Keratinocyte (primary cell): Measurements from ENCODE around the gene DRG1. TPM values are rescaled to one million over a fixed set of nuclear protein-coding genes. Genes with fewer than 3 reads are reported as not detected.

ENCODE experiments used
- DNase-seq: peaks from one replicate; pipeline ENCODE4 v3.0.0-alpha.2; 2011; ENCODE audit warnings: low read depth, missing footprints, low spot score
- FAIRE-seq: peaks from 2 replicates; lab custom pipeline; 2011; peaks lifted over from hg19 to GRCh38; lab: Jason Lieb, UNC
- H2AFZ ChIP-seq: 2 replicates; pipeline ENCODE4 v1.6.0; 2012; ENCODE audit warnings: low read length, control low read depth, inconsistent platforms; ENCODE audit not compliant: control insufficient read depth
- H3K27ac ChIP-seq: 2 replicates; pipeline ENCODE4 v1.5.1; 2011; ENCODE audit warnings: low read length; ENCODE audit not compliant: control insufficient read depth, insufficient read depth
- H3K27me3 ChIP-seq: 3 replicates; pipeline ENCODE4 v1.6.0; 2011; ENCODE audit warnings: low read length; ENCODE audit not compliant: control insufficient read depth, insufficient read depth; ENCODE audit errors: extremely low read depth
- H3K36me3 ChIP-seq, 2 experiments: 2 replicates in 1 of 2; 3 replicates in 1 of 2; pipeline ENCODE4 v1.5.1; 2011; ENCODE audit warnings: low read length in 2 of 2, mild to moderate bottlenecking in 1 of 2; ENCODE audit not compliant: control insufficient read depth in 2 of 2, insufficient read depth in 2 of 2; ENCODE audit errors: extremely low read depth in 1 of 2
- H3K4me1 ChIP-seq: 3 replicates; pipeline ENCODE4 v1.5.1; 2011; ENCODE audit warnings: low read length; ENCODE audit not compliant: control insufficient read depth, insufficient read depth; ENCODE audit errors: extremely low read depth
- H3K4me2 ChIP-seq: 3 replicates; pipeline ENCODE4 v1.6.0; 2011; ENCODE audit warnings: low read depth, low read length; ENCODE audit not compliant: control insufficient read depth, insufficient read depth; ENCODE audit errors: extremely low read depth
- H3K4me3 ChIP-seq, 3 experiments: fragments of 200-600 bp in 1 of 3; sonication (generic) in 1 of 3; 2 replicates in 2 of 3; 3 replicates in 1 of 3; pipeline ENCODE4 v1.5.1; 2011 to 2016; ENCODE audit warnings: low read length in 3 of 3, mild to moderate bottlenecking in 3 of 3, control low read depth in 2 of 3, inconsistent platforms in 1 of 3, low read depth in 1 of 3, mixed read lengths in 1 of 3, mixed run types in 1 of 3, moderate library complexity in 1 of 3; ENCODE audit not compliant: control insufficient read depth in 2 of 3, insufficient read depth in 2 of 3; ENCODE audit errors: extremely low read depth in 1 of 3
- H3K79me2 ChIP-seq: 2 replicates; pipeline ENCODE4 v1.6.0; 2012; ENCODE audit warnings: low read length; ENCODE audit not compliant: control insufficient read depth, insufficient read depth
- H3K9ac ChIP-seq: 3 replicates; pipeline ENCODE4 v1.6.0; 2011; ENCODE audit warnings: low read length; ENCODE audit not compliant: control insufficient read depth, insufficient read depth; ENCODE audit errors: extremely low read depth
- H3K9me1 ChIP-seq: 3 replicates; pipeline ENCODE4 v1.6.0; 2011; ENCODE audit warnings: low read length; ENCODE audit not compliant: control insufficient read depth, insufficient read depth; ENCODE audit errors: extremely low read depth
- H3K9me3 ChIP-seq: 2 replicates; pipeline ENCODE4 v1.5.1; 2012; ENCODE audit warnings: low read depth, low read length; ENCODE audit not compliant: control insufficient read depth
- H4K20me1 ChIP-seq: 3 replicates; pipeline ENCODE4 v1.6.0; 2011; ENCODE audit warnings: low read length; ENCODE audit not compliant: control insufficient read depth, insufficient read depth; ENCODE audit errors: extremely low read depth
- EZH2 ChIP-seq: IDR thresholded peaks from one replicate; pipeline ENCODE4 v1.6.1; 2012; ENCODE audit warnings: inconsistent platforms, mild to moderate bottlenecking, low read length, moderate library complexity
- dilution Hi-C: fragments of 300-500 bp; cut with MboI; formaldehyde crosslinking; loops from one replicate; pipeline ENCODE4 v1.7.0; 2020; ENCODE audit warnings: low sequenced_read_pairs; ENCODE audit not compliant: extremely low pct_ligation_motif_present
- polyA plus RNA-seq, 5 experiments: library from polyadenylated mRNA; depleted of rRNA in 3 of 5; stranded (reverse) in 3 of 5; stranded (forward) in 1 of 5; unstranded in 1 of 5; fragments of >200 nt; gene quantifications; 1 replicate in 1 of 5; 2 replicates in 3 of 5; 3 replicates in 1 of 5; pipeline versions ENCODE4 v1.2.1 to v1.2.3, GENCODE V29; 2011 to 2012; ENCODE audit warnings: missing spikeins in 2 of 5, low read depth in 1 of 5, low replicate concordance in 1 of 5
- TF ChIP-seq, protein P1 (sequence below), 3 experiments: IDR thresholded peaks in 1 of 3; conservative IDR thresholded peaks in 1 of 3; optimal IDR thresholded peaks in 1 of 3; 2 replicates in 2 of 3; 3 replicates in 1 of 3; pipeline versions ENCODE3 to v1.5.1; 2011; ENCODE audit warnings: low read length in 3 of 3, mild to moderate bottlenecking in 3 of 3, moderate library complexity in 2 of 3, control low read depth in 1 of 3, inconsistent platforms in 1 of 3; ENCODE audit not compliant: insufficient read depth in 2 of 3; ENCODE audit errors: extremely low read depth in 1 of 3

The DRG1 gene
- polyA plus RNA-seq, 1 donor (not counting 4 experiments of a cell fraction or from before 2014, with no cell fraction given) = 87.4 TPM

DNA sequence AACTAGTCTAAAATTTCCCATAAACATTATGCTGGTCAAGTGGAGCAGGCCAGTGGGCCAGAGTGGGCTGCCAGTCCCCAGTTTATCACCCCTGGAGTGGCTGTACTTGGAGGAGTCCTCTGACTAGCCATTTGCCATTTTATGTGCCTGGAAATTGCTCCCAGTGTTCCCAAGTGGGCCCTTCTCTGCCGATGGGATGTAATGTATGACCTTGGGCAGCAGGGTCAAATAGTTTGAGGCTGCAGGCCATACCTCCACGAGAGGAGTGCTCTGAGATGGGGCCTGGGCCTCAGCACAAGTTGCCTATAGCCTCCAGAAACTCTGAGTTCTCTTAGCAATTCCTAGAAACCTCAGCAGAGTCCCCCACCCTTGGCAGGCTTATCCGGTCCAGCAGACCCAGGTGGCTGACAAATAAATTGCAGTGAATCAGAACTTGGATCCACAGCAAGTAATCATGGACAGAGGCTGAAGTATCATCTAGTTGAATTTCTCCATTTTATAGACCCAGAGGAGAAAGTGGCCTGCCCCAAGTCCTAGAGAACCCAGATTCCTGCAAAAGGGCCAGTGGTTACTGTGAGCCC, 35.4 kb upstream of the DRG1 start:
- Histone ChIP-seq H4K20me1 (no peaks in the 10 kb centered on the region), H3K4me2 (no peak overlapping the region), H3K27me3 (no peaks in the 10 kb centered on the region), H3K4me3 (no peak overlapping the region), H3K9ac (no peak overlapping the region), H3K27ac (no peak overlapping the region), H3K79me2 (no peaks in the 10 kb centered on the region), H3K9me3 (no peaks in the 10 kb centered on the region), H3K36me3 (no peaks in the 10 kb centered on the region), H3K4me1 (peaks cover 4% of the 10 kb centered on the region), H3K9me1 (no peaks in the 10 kb centered on the region), H2AFZ (no peak overlapping the region)
- no peak for TF ChIP-seq EZH2
- TF ChIP-seq, protein P1, sequence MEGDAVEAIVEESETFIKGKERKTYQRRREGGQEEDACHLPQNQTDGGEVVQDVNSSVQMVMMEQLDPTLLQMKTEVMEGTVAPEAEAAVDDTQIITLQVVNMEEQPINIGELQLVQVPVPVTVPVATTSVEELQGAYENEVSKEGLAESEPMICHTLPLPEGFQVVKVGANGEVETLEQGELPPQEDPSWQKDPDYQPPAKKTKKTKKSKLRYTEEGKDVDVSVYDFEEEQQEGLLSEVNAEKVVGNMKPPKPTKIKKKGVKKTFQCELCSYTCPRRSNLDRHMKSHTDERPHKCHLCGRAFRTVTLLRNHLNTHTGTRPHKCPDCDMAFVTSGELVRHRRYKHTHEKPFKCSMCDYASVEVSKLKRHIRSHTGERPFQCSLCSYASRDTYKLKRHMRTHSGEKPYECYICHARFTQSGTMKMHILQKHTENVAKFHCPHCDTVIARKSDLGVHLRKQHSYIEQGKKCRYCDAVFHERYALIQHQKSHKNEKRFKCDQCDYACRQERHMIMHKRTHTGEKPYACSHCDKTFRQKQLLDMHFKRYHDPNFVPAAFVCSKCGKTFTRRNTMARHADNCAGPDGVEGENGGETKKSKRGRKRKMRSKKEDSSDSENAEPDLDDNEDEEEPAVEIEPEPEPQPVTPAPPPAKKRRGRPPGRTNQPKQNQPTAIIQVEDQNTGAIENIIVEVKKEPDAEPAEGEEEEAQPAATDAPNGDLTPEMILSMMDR (optimal IDR thresholded peaks at IDR 0.05 in 1 of 3, IDR thresholded peaks at IDR 0.05 in 1 of 3, conservative IDR thresholded peaks at IDR 0.05 in 1 of 3; ENCODE audit: extremely low read depth in 1 of 3, insufficient read depth in 2 of 3, low read length in 3 of 3) = no peak
- DNase-seq (no peak), FAIRE-seq (no peak)
- dilution Hi-C loops = no loop called here

DNA sequence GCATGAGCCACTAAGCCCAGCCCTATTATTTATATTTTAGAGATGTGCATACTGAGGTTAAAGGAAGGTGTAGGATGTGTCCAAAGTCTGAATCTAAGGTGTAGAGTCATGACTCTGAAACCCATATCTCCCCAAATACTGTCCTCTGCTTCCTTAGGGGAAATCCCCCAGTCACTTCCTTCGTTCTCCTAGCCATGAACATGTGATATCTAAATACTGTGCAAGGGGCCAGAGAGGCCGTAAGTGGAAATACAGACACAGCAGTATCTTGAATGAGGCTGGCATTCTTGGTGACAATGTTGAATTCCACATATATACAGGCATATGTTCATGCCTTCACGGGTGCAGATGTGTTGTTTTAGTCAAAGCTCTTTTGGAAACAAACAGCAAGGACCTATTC, 32.0 kb upstream of the DRG1 start:
- dilution Hi-C loops = no loop called here
- H3K36me3 ChIP-seq = no peaks in the 10 kb centered on the region
- no peak for DNase-seq

More for the DNA sequence above, 32.0 kb upstream of the DRG1 start:
- H3K27me3 ChIP-seq = no peaks in the 10 kb centered on the region
- H3K9ac ChIP-seq = no peak overlapping the region
- FAIRE-seq = no peak
- TF ChIP-seq, protein P1 (optimal IDR thresholded peaks at IDR 0.05 in 1 of 3, IDR thresholded peaks at IDR 0.05 in 1 of 3, conservative IDR thresholded peaks at IDR 0.05 in 1 of 3; ENCODE audit: extremely low read depth in 1 of 3, insufficient read depth in 2 of 3, low read length in 3 of 3) = no peak
- TF ChIP-seq EZH2 = no peak
- no peaks in the 10 kb centered on the region for H3K4me1 ChIP-seq
- H3K4me3 ChIP-seq = no peak overlapping the region
- no peak overlapping the region for H2AFZ ChIP-seq
- no peaks in the 10 kb centered on the region for H3K79me2 ChIP-seq
- H3K9me3 ChIP-seq = no peaks in the 10 kb centered on the region
- no peak overlapping the region for H3K27ac ChIP-seq
- no peaks in the 10 kb centered on the region for H3K9me1 ChIP-seq
- no peaks in the 10 kb centered on the region for H4K20me1 ChIP-seq
- no peak overlapping the region for H3K4me2 ChIP-seq
